OCI-LY3 (cell line): Measurements from ENCODE around the gene FUT2.

ENCODE experiments used
- H2AFZ ChIP-seq: fragments of 200-600, 300-600 bp; shearing (Covaris generic); 2 replicates; pipeline ENCODE4 v1.6.0; 2014; ENCODE audit warnings: antibody characterized with exemption, low read depth, low read length
- H3K27ac ChIP-seq: fragments of 200-600, 300-600 bp; sonication (generic); 2 replicates; pipeline ENCODE4 v1.5.1; 2014; ENCODE audit warnings: mild to moderate bottlenecking, low read length, moderate library complexity, mixed read lengths
- H3K27me3 ChIP-seq: fragments of 200-600, 300-600 bp; sonication (generic); 2 replicates; pipeline ENCODE4 v1.6.1; 2014; ENCODE audit warnings: low read depth, low read length, mixed read lengths
- H3K36me3 ChIP-seq: fragments of 200-600, 300-600 bp; sonication (generic); replicated peaks from 2 replicates; pipeline ENCODE3; 2014; ENCODE audit warnings: low read depth, low read length, mixed read lengths
- H3K4me1 ChIP-seq: fragments of 300-600, 200-600 bp; sonication (generic); 2 replicates; pipeline ENCODE4 v1.6.1; 2014; ENCODE audit warnings: low read length, mixed read lengths
- H3K4me2 ChIP-seq: fragments of 200-600, 300-600 bp; sonication (generic); 2 replicates; pipeline ENCODE4 v1.6.1; 2014; ENCODE audit warnings: low read length, mixed read lengths
- H3K4me3 ChIP-seq: fragments of 300-600, 200-600 bp; sonication (generic); 2 replicates; pipeline ENCODE4 v1.5.1; 2014; ENCODE audit warnings: antibody characterized with exemption, mild to moderate bottlenecking, low read length, moderate library complexity
- H3K79me2 ChIP-seq: fragments of 300-600, 200-600 bp; shearing (Covaris generic); 2 replicates; pipeline ENCODE4 v1.6.1; 2014; ENCODE audit warnings: mild to moderate bottlenecking, low read length, mixed read lengths
- H3K9ac ChIP-seq: fragments of 300-600, 200-600 bp; shearing (Covaris generic); 2 replicates; pipeline ENCODE4 v1.6.0; 2014; ENCODE audit warnings: mild to moderate bottlenecking, low read length, moderate library complexity
- H3K9me3 ChIP-seq: fragments of 200-600, 300-600 bp; shearing (Covaris generic); 2 replicates; pipeline ENCODE4 v1.6.1; 2014; ENCODE audit warnings: low read length, mixed read lengths; ENCODE audit not compliant: insufficient read depth
- H4K20me1 ChIP-seq: fragments of 200-600, 300-600 bp; sonication (generic); 2 replicates; pipeline ENCODE4 v1.6.1; 2016; ENCODE audit warnings: low read length, mixed read lengths; ENCODE audit not compliant: insufficient read depth
- CTCF ChIP-seq: fragments of 200-600, 300-600 bp; sonication (generic); IDR thresholded peaks from 2 replicates; pipeline ENCODE4 v1.5.1; 2014; ENCODE audit warnings: antibody characterized with exemption, low read length, low read depth
- EZH2phosphoT487 ChIP-seq: fragments of 200-600 bp; shearing (Covaris generic); IDR thresholded peaks from 2 replicates; pipeline ENCODE4 v1.6.1; 2018; ENCODE audit warnings: antibody characterized with exemption, mixed run types, low read depth

FUT2 gene

GRCh38 chr19:48663667-48664066, 32.1 kb upstream of the FUT2 start:
- no peak overlapping the region for H3K4me3 ChIP-seq
- H3K27ac ChIP-seq = no peak overlapping the region
- no peaks in the 10 kb centered on the region for H3K9me3 ChIP-seq
- no peak overlapping the region for H2AFZ ChIP-seq
- no peak overlapping the region for H3K9ac ChIP-seq
- H3K79me2 ChIP-seq = no peaks in the 10 kb centered on the region
- peaks cover 9% of the 10 kb centered on the region for H3K4me1 ChIP-seq
- no peaks in the 10 kb centered on the region for H3K36me3 ChIP-seq
- TF ChIP-seq CTCF = no peak
- H3K27me3 ChIP-seq = no peaks in the 10 kb centered on the region
- no peak overlapping the region for H3K4me2 ChIP-seq
- no peaks in the 10 kb centered on the region for H4K20me1 ChIP-seq

- Histone ChIP-seq H3K36me3 (no peaks in the 10 kb centered on the region), H3K27ac (no peak overlapping the region), H3K4me1 (peaks cover 9% of the 10 kb centered on the region), H3K4me2 (no peak overlapping the region), H3K27me3 (no peaks in the 10 kb centered on the region), H3K79me2 (no peaks in the 10 kb centered on the region), H4K20me1 (no peaks in the 10 kb centered on the region), H3K4me3 (no peak overlapping the region), H3K9ac (no peak overlapping the region), H2AFZ (no peak overlapping the region), H3K9me3 (no peaks in the 10 kb centered on the region)
- TF ChIP-seq EZH2phosphoT487 = no peak
- TF ChIP-seq CTCF = no peak
Observed at GRCh38 chr19:48664476-48664875, 31.3 kb upstream of the FUT2 start.

GRCh38 chr19:48665786-48666185, 30.0 kb upstream of the FUT2 start:
- no peaks in the 10 kb centered on the region for H3K9me3 ChIP-seq

GRCh38 chr19:48668332-48668731, 27.4 kb upstream of the FUT2 start:
- Histone ChIP-seq H3K4me2 (no peak overlapping the region), H3K27me3 (no peaks in the 10 kb centered on the region), H3K9ac (no peak overlapping the region), H3K27ac (no peak overlapping the region), H2AFZ (no peak overlapping the region), H3K79me2 (no peaks in the 10 kb centered on the region), H3K4me1 (no peaks in the 10 kb centered on the region), H3K36me3 (no peaks in the 10 kb centered on the region), H3K9me3 (no peaks in the 10 kb centered on the region), H3K4me3 (no peak overlapping the region), H4K20me1 (no peaks in the 10 kb centered on the region)
- no peak for TF ChIP-seq CTCF
- no peak for TF ChIP-seq EZH2phosphoT487

More at GRCh38 chr19:48665786-48666185, 30.0 kb upstream of the FUT2 start:
- H3K27ac ChIP-seq = no peak overlapping the region
- no peak overlapping the region for H3K4me3 ChIP-seq
- no peaks in the 10 kb centered on the region for H3K79me2 ChIP-seq
- no peak overlapping the region for H3K4me2 ChIP-seq
- H3K9ac ChIP-seq = no peak overlapping the region
- H4K20me1 ChIP-seq = no peaks in the 10 kb centered on the region
- no peaks in the 10 kb centered on the region for H3K36me3 ChIP-seq
- H3K4me1 ChIP-seq = peaks cover 7% of the 10 kb centered on the region
- TF ChIP-seq EZH2phosphoT487 (no peak), CTCF (no peak)
- no peak overlapping the region for H2AFZ ChIP-seq
- no peaks in the 10 kb centered on the region for H3K27me3 ChIP-seq
